Transverse colon (tissue), 4 donors: ENCODE data around the gene LMNTD2. TPM values are rescaled to one million over a fixed set of nuclear protein-coding genes. Genes with fewer than 3 reads are reported as not detected.

Experiments used
- DNase-seq: peaks from one replicate; pipeline ENCODE4 v3.0.0-alpha.2; 2019
- H3K27ac ChIP-seq, 4 donors: fragments of 200-600 bp; sonication (generic); 2 replicates each; pipeline ENCODE4 v1.5.1; 2016 to 2018; ENCODE audit warnings: inconsistent platforms in 4 of 4
- H3K27me3 ChIP-seq: fragments of 200-600 bp; sonication (generic); 2 replicates; pipeline ENCODE4 v1.5.1; 2017; ENCODE audit warnings: inconsistent platforms
- H3K36me3 ChIP-seq, 4 donors: fragments of 200-600 bp; sonication (generic); 2 replicates each; pipeline ENCODE4 v1.5.1; 2017 to 2019; ENCODE audit warnings: inconsistent platforms in 4 of 4
- H3K4me1 ChIP-seq, 4 donors: fragments of 200-600 bp; sonication (generic); 2 replicates each; pipeline ENCODE4 v1.5.1; 2017 to 2020; ENCODE audit warnings: inconsistent platforms in 4 of 4
- H3K4me3 ChIP-seq, 4 donors: fragments of 200-600 bp; sonication (generic); 1 replicate in 1 of 4; 2 replicates in 3 of 4; pipeline versions ENCODE4 v1.5.1 to v1.6.1; 2017 to 2019; ENCODE audit warnings: inconsistent platforms in 4 of 4
- H3K9me3 ChIP-seq, 2 donors: fragments of 200-600 bp; sonication (generic); 2 replicates each; pipeline ENCODE4 v1.5.1; 2017 to 2019; ENCODE audit warnings: inconsistent platforms in 2 of 2
- EP300 ChIP-seq: sonication (generic); formaldehyde crosslinking; IDR thresholded peaks from one replicate; pipeline ENCODE4 v1.6.1; 2017; ENCODE audit warnings: antibody characterized with exemption, low read depth
- POLR2A ChIP-seq: fragments of 450-650 bp; IDR thresholded peaks from one replicate; pipeline ENCODE4 v1.6.1; 2016; ENCODE audit warnings: antibody characterized with exemption, mild to moderate bottlenecking, moderate library complexity
- POLR2AphosphoS5 ChIP-seq, 3 donors: sonication (generic); formaldehyde crosslinking; IDR thresholded peaks; one replicate each; pipeline ENCODE4 v1.6.1; 2016; ENCODE audit warnings: antibody characterized with exemption in 3 of 3
- WGBS, 2 donors: methylation state at CpG; one replicate each; pipeline ENCODE4 v1.1.5; 2018; ENCODE audit warnings: low coverage in 1 of 2; 5-methylcytosine and 5-hydroxymethylcytosine counted together
- in situ Hi-C, 4 donors: fragments of 200-750 bp; cut with MboI; loops; one replicate each; pipeline versions ENCODE4 v1.15.0 to v1.15.1; 2017; ENCODE audit warnings: low sequenced_read_pairs in 3 of 4, low pct_ligation_motif_present in 1 of 4, low pct_unique_long_range_greater_than_20kb in 1 of 4
- intact Hi-C: fragments of 100-400 bp; cut with DNase I; formaldehyde crosslinking; loops from one replicate; pipeline ENCODE4 v1.15.1; 2023; ENCODE audit warnings: low total_unique reads
- total RNA-seq, 4 donors: library from RNA; depleted of rRNA; stranded (reverse); fragments of >200 nt; gene quantifications; one replicate each; pipeline ENCODE4 v1.1.0, GENCODE V29; 2016
- TF ChIP-seq, protein P1 (sequence below), 5 experiments: fragments of 200-600 bp in 3 of 5; fragments of 450-650 bp in 2 of 5; sonication (generic) in 3 of 5; IDR thresholded peaks; 1 replicate in 2 of 5; 2 replicates in 3 of 5; pipeline ENCODE4 v1.5.1; 2016 to 2017; ENCODE audit warnings: antibody characterized with exemption in 5 of 5, inconsistent platforms in 3 of 5, mild to moderate bottlenecking in 2 of 5, moderate library complexity in 1 of 5

LMNTD2 gene
- total RNA-seq, 4 donors from 2014 or later, result 14.8 to 89.0 (median 16.6) TPM

- Histone ChIP-seq H3K27me3 (peaks cover 2% of the 10 kb centered on the region), H3K9me3 (no peaks in the 10 kb centered on the region), H3K4me1 (peaks cover 11 to 37% (median 34%) of the 10 kb centered on the region in 4 donors), H3K27ac (no peak overlapping the region), H3K4me3 (no peak overlapping the region), H3K36me3 (no peaks in the 10 kb centered on the region)
- WGBS, 2 donors, result 85% methylated on average over 15 of the region's 33 CpGs; no CpG with 5 or more reads in 1 of the 2 donors
- intact Hi-C loops, result no loop called here
- in situ Hi-C loops, result no loop called here
- no peak for DNase-seq
- TF ChIP-seq POLR2AphosphoS5 (IDR thresholded peaks at IDR 0.05), result no peak
- TF ChIP-seq, protein P1, sequence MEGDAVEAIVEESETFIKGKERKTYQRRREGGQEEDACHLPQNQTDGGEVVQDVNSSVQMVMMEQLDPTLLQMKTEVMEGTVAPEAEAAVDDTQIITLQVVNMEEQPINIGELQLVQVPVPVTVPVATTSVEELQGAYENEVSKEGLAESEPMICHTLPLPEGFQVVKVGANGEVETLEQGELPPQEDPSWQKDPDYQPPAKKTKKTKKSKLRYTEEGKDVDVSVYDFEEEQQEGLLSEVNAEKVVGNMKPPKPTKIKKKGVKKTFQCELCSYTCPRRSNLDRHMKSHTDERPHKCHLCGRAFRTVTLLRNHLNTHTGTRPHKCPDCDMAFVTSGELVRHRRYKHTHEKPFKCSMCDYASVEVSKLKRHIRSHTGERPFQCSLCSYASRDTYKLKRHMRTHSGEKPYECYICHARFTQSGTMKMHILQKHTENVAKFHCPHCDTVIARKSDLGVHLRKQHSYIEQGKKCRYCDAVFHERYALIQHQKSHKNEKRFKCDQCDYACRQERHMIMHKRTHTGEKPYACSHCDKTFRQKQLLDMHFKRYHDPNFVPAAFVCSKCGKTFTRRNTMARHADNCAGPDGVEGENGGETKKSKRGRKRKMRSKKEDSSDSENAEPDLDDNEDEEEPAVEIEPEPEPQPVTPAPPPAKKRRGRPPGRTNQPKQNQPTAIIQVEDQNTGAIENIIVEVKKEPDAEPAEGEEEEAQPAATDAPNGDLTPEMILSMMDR (IDR thresholded peaks at IDR 0.05), result no peak
- TF ChIP-seq POLR2A, result no peak
- TF ChIP-seq EP300, result no peak
These were observed 27.5 kb downstream of the LMNTD2 start for GRCh38 chr11:532986-533585.

DNA sequence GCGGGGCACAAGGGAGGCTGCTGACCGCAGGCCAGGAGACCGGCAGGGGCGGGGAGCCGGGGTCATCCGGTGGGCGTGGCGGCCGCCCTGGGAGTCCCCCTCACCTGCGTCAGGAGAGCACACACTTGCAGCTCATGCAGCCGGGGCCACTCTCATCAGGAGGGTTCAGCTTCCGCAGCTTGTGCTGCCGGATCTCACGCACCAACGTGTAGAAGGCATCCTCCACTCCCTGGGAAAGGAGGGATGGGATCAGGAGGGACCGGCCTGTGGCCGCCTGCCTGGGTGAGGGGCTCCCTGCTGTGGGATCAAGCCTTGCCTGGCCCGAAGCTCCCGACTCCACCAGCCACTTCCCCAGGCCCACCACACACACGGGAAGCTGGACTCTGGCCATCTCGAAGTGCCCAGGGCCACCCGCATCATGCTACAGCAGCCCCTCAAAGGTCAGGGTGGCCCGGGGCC lies 28.0 kb downstream of the LMNTD2 start:
- TF ChIP-seq, protein P1 (IDR thresholded peaks at IDR 0.05), result no peak
- TF ChIP-seq POLR2A, result no peak
- TF ChIP-seq EP300, result no peak
- no peak for TF ChIP-seq POLR2AphosphoS5 (IDR thresholded peaks at IDR 0.05)
- in situ Hi-C loops, result no loop called here
- Histone ChIP-seq H3K36me3 (no peaks in the 10 kb centered on the region), H3K9me3 (no peaks in the 10 kb centered on the region), H3K4me1 (peaks cover 11 to 32% (median 29%) of the 10 kb centered on the region in 4 donors), H3K27me3 (peaks cover 2% of the 10 kb centered on the region), H3K27ac (no peak overlapping the region), H3K4me3 (no peak overlapping the region)
- no peak for DNase-seq
- WGBS, 2 donors, result 93% methylated on average over 19 of the region's 23 CpGs; no CpG with 5 or more reads in 1 of the 2 donors
- intact Hi-C loops, result no loop called here

DNA sequence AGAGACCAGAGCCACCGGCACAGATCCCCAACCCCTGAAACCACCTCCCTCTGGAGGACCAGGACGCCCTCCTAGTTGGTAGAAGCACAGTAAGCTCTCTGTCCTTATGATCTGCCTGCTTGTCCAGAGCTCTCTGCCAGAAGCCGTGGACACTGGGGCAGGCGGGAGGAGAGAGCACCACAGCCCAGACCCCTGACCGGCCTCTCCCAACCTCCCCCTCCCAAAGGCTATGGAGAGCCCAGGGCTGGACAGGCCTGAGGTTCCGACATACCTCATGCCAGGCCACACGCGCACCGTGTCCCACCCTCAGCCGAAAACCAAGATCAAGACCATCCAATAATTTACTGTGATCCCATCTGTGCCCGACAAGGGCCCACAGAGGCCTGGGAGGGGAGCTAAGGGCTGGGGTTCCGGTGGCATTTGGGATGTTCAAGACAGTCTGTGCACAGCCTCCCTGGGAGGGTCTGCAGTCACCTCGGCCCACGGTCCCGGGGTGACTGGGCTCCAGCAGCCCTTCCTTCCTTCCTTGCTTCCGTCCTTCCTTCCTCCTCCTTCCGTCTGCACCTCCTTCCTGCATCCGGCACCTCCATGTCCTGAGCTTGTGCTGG lies 28.5 kb downstream of the LMNTD2 start:
- no peak for DNase-seq
- peaks cover 11 to 27% (median 24%) of the 10 kb centered on the region in 4 donors for H3K4me1 ChIP-seq
- intact Hi-C loops, result no loop called here
- in situ Hi-C loops, result no loop called here
- H3K4me3 ChIP-seq, result no peak overlapping the region
- 56 to 91% methylated on average over 6 to 18 of the region's 18 CpGs for WGBS, 2 donors
- peaks cover 2% of the 10 kb centered on the region for H3K27me3 ChIP-seq
- TF ChIP-seq EP300, result no peak
- TF ChIP-seq POLR2A, result no peak
- TF ChIP-seq, protein P1 (IDR thresholded peaks at IDR 0.05), result no peak
- no peaks in the 10 kb centered on the region for H3K9me3 ChIP-seq
- H3K36me3 ChIP-seq, result no peaks in the 10 kb centered on the region
- H3K27ac ChIP-seq, result no peak overlapping the region

GRCh38 chr11:530960-531831 lies 29.3 kb downstream of the LMNTD2 start:
- intact Hi-C loops, result no loop called here
- WGBS, 2 donors, result 87% methylated on average over 28 of the region's 28 CpGs; no CpG with 5 or more reads in 1 of the 2 donors

More at GRCh38 chr11:530960-531831, 29.3 kb downstream of the LMNTD2 start:
- H3K27me3 ChIP-seq, result no peaks in the 10 kb centered on the region
- no peak overlapping the region for H3K4me3 ChIP-seq
- no peak for DNase-seq
- TF ChIP-seq POLR2AphosphoS5 (IDR thresholded peaks at IDR 0.05), result no peak
- TF ChIP-seq, protein P1 (IDR thresholded peaks at IDR 0.05), result no peak
- no peak for TF ChIP-seq POLR2A
- TF ChIP-seq EP300, result no peak
- H3K4me1 ChIP-seq, result peaks cover 11 to 18% (median 15%) of the 10 kb centered on the region in 4 donors
- H3K27ac ChIP-seq, result no peak overlapping the region
- H3K9me3 ChIP-seq, result no peaks in the 10 kb centered on the region
- no peaks in the 10 kb centered on the region for H3K36me3 ChIP-seq
- in situ Hi-C loops, result no loop called here
